H1 (cell line): ENCODE results near the gene RTN3.

Experiments
- CEBPB ChIP-seq: IDR thresholded peaks from 2 replicates; pipeline ENCODE4 v1.6.1; 2012; ENCODE audit warnings: low read depth, low read length
- CTCF ChIP-seq, 3 experiments: IDR thresholded peaks; 1 replicate in 2 of 3; 2 replicates in 1 of 3; pipeline versions ENCODE4 v1.5.1 to v1.6.1; 2011; ENCODE audit warnings: low read length in 3 of 3, mild to moderate bottlenecking in 3 of 3, inconsistent platforms in 2 of 3, low read depth in 1 of 3, moderate library complexity in 1 of 3; ENCODE audit not compliant: insufficient read depth in 1 of 3; ENCODE audit errors: control extremely low read depth in 1 of 3
- EZH2 ChIP-seq: fragments of 200-600 bp; sonication (generic); IDR thresholded peaks from 2 replicates; pipeline ENCODE4 v1.7.1; 2012; ENCODE audit warnings: low read depth, mild to moderate bottlenecking, moderate library complexity, low read length, inconsistent platforms; ENCODE audit not compliant: severe bottlenecking
- HDAC2 ChIP-seq, 2 experiments: fragments of 300-600 bp in 1 of 2; sonication (generic) in 1 of 2; IDR thresholded peaks; 2 replicates each; pipeline ENCODE4 v1.6.1; 2011 to 2012; ENCODE audit warnings: low read depth in 2 of 2, low read length in 2 of 2, mild to moderate bottlenecking in 2 of 2, moderate library complexity in 2 of 2, borderline replicate concordance in 1 of 2, inconsistent platforms in 1 of 2
- JUND ChIP-seq: IDR thresholded peaks from 2 replicates; pipeline ENCODE4 v1.6.1; 2011; ENCODE audit warnings: mild to moderate bottlenecking, improper control_type of control experiment, low read length
- POLR2AphosphoS5 ChIP-seq: IDR thresholded peaks from 2 replicates; pipeline ENCODE4 v1.6.1; 2011; ENCODE audit warnings: low read depth, low read length
- RAD21 ChIP-seq, 2 experiments: IDR thresholded peaks in 1 of 2; conservative IDR thresholded peaks in 1 of 2; 2 replicates each; pipeline ENCODE4 v1.6.1; 2011; ENCODE audit warnings: low read depth in 2 of 2, low read length in 2 of 2, improper control_type of control experiment in 1 of 2, inconsistent platforms in 1 of 2, mild to moderate bottlenecking in 1 of 2, moderate library complexity in 1 of 2
- RBBP5 ChIP-seq: IDR thresholded peaks from 2 replicates; pipeline ENCODE4 v1.7.1; 2012; ENCODE audit warnings: low read depth, mild to moderate bottlenecking, inconsistent platforms, low read length, moderate library complexity, borderline replicate concordance
- RNF2 ChIP-seq: fragments of 200-900, 300-1000 bp; sonication (generic); IDR thresholded peaks from 2 replicates; pipeline ENCODE4 v1.7.1; 2016; ENCODE audit warnings: borderline replicate concordance, low read depth, mild to moderate bottlenecking, antibody characterized with exemption, low read length; ENCODE audit not compliant: poor library complexity, severe bottlenecking; ENCODE audit errors: missing control alignments
- RXRA ChIP-seq: IDR thresholded peaks from 2 replicates; pipeline ENCODE4 v1.6.1; 2011; ENCODE audit warnings: low read depth, mild to moderate bottlenecking, low read length, moderate library complexity; ENCODE audit not compliant: insufficient read depth
- SP4 ChIP-seq: IDR thresholded peaks from 2 replicates; pipeline ENCODE4 v1.6.1; 2012; ENCODE audit warnings: low read length, inconsistent platforms
- TAF1 ChIP-seq: IDR thresholded peaks from 2 replicates; pipeline ENCODE4 v1.6.1; 2011; ENCODE audit warnings: mild to moderate bottlenecking, low read depth, low read length
- ZNF274 ChIP-seq: IDR thresholded peaks from 2 replicates; pipeline ENCODE4 v1.7.0; 2012; ENCODE audit warnings: low read length, borderline replicate concordance; ENCODE audit errors: extremely low read depth

- TF ChIP-seq CTCF (IDR thresholded peaks at IDR 0.05; ENCODE audit: control extremely low read depth in 1 of 3, insufficient read depth in 1 of 3, low read depth in 1 of 3, low read length in 3 of 3) (no peak), RBBP5 (no peak), EZH2 (no peak), POLR2AphosphoS5 (no peak), SP4 (no peak), ZNF274 (no peak), RXRA (no peak), CEBPB (no peak), HDAC2 (IDR thresholded peaks at IDR 0.05; ENCODE audit: borderline replicate concordance in 1 of 2, low read depth in 2 of 2, low read length in 2 of 2) (no peak), JUND (no peak), TAF1 (no peak), RAD21 (IDR thresholded peaks at IDR 0.05 in 1 of 2, conservative IDR thresholded peaks at IDR 0.05 in 1 of 2; ENCODE audit: low read depth in 2 of 2, low read length in 2 of 2) (no peak), RNF2 (no peak)
Observed at GRCh38 chr11:63775191-63775590, 93.9 kb downstream of the RTN3 start.
